B cell (primary cell): ENCODE measurements around the gene HPS1.

ENCODE experiments used
- CTCF ChIP-seq: fragments of 200-600 bp; IDR thresholded peaks from one replicate; pipeline ENCODE4 v1.8.0; 2022; ENCODE audit warnings: antibody characterized with exemption, mild to moderate bottlenecking
- EZH2 ChIP-seq: IDR thresholded peaks from 2 replicates; pipeline ENCODE4 v1.6.1; 2012; ENCODE audit warnings: borderline replicate concordance, low read depth, mild to moderate bottlenecking, moderate library complexity, low read length; ENCODE audit not compliant: insufficient read depth, poor library complexity, severe bottlenecking

GRCh38 chr10:98482096-98482495 is 35.4 kb upstream of the HPS1 start:
- TF ChIP-seq CTCF (no peak), EZH2 (no peak)
